Left ventricle myocardium inferior (tissue), 1 donor: Measurements from ENCODE around the gene RPL27A. TPM values are rescaled to one million over a fixed set of nuclear protein-coding genes. Genes with fewer than 3 reads are reported as not detected.

ENCODE experiments used
- DNase-seq: peaks from one replicate; pipeline ENCODE4 v3.0.0-alpha.2; 2020
- H3K27ac ChIP-seq: fragments of 200-600 bp; replicated peaks from 2 replicates; pipeline ENCODE4 v1.8.0; 2021
- H3K27me3 ChIP-seq: fragments of 200-600 bp; 2 replicates; pipeline ENCODE4 v1.8.0; 2021; ENCODE audit warnings: low read depth
- H3K36me3 ChIP-seq: fragments of 200-600 bp; 2 replicates; pipeline ENCODE4 v1.8.0; 2021
- H3K4me1 ChIP-seq: fragments of 200-600 bp; 2 replicates; pipeline ENCODE4 v1.8.0; 2021
- H3K4me3 ChIP-seq: fragments of 200-600 bp; 2 replicates; pipeline ENCODE4 v1.8.0; 2021; ENCODE audit warnings: mild to moderate bottlenecking, moderate library complexity
- H3K9me3 ChIP-seq: fragments of 200-600 bp; replicated peaks from 2 replicates; pipeline ENCODE4 v1.8.0; 2021
- intact Hi-C: fragments of 100-400 bp; cut with micrococcal nuclease; formaldehyde crosslinking; loops from one replicate; pipeline ENCODE4 v1.11.0; 2022
- total RNA-seq: library from RNA; stranded (reverse); fragmentation: NEBNext Ultra II Directional; extraction: Animal tissue kit (Norgen Biotek cat#: 25700); gene quantifications from one replicate; pipeline ENCODE4 v1.2.1, GENCODE V29; 2021
- TF ChIP-seq, protein P1 (sequence below): fragments of 200-600 bp; IDR thresholded peaks from 2 replicates; pipeline ENCODE4 v1.8.0; 2021; ENCODE audit warnings: antibody characterized with exemption, mild to moderate bottlenecking, borderline replicate concordance
- donor health status: DM: no; HTN: yes; CAD: no; lungs with severe emphysema.

RPL27A gene
- total RNA-seq, 1 donor from 2014 or later, result 597 TPM

DNA sequence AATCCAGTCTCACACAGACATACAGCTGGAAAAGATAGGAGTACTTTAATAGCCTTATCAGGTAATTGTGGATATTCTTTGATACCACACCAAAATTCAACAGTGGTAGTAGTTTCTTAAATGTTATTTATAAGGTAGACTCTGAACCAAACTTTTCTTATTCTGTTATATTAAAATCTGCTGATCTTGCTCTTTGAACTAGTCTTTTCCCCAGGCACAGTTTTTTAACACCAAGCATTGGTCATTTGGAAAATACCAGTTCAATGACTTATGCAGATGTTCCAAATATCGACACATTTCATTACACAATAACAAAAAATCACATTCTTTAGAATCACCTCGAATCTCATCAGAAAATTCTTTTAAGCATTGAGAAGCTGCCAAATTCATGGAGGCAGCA lies 7.7 kb upstream of the RPL27A start:
- Histone ChIP-seq H3K36me3 (no peaks in the 10 kb centered on the region), H3K4me3 (no peak overlapping the region), H3K27me3 (no peaks in the 10 kb centered on the region), H3K9me3 (no peaks in the 10 kb centered on the region), H3K27ac (no peak overlapping the region), H3K4me1 (peaks cover 21% of the 10 kb centered on the region)
- DNase-seq, result no peak
- TF ChIP-seq, protein P1, sequence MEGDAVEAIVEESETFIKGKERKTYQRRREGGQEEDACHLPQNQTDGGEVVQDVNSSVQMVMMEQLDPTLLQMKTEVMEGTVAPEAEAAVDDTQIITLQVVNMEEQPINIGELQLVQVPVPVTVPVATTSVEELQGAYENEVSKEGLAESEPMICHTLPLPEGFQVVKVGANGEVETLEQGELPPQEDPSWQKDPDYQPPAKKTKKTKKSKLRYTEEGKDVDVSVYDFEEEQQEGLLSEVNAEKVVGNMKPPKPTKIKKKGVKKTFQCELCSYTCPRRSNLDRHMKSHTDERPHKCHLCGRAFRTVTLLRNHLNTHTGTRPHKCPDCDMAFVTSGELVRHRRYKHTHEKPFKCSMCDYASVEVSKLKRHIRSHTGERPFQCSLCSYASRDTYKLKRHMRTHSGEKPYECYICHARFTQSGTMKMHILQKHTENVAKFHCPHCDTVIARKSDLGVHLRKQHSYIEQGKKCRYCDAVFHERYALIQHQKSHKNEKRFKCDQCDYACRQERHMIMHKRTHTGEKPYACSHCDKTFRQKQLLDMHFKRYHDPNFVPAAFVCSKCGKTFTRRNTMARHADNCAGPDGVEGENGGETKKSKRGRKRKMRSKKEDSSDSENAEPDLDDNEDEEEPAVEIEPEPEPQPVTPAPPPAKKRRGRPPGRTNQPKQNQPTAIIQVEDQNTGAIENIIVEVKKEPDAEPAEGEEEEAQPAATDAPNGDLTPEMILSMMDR, result no peak
- intact Hi-C loops, result no loop called here

- H3K4me3 ChIP-seq, result no peak overlapping the region
- TF ChIP-seq, protein P1, result no peak
Measured at GRCh38 chr11:8676458-8676857, 6.1 kb upstream of the RPL27A start.

DNA sequence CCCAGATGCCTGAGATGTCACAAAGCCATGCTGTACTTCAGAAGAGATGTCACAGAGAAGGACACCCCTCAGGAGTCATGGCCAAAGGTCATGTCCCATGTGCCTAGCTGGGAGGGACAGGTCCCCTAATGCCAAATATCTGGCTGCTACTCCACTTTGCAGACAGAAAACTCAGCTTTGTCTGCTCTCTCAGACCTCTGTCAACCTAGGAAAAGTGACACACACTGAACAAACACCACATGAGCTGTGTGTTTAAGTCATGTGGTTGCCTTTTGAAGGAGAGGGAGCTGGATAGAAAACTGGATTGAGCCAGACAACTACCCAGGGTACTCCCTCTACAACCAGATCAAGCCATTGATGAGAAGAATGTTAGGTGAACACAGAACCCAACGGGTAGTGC lies 3.6 kb upstream of the RPL27A start:
- TF ChIP-seq, protein P1, result no peak
- DNase-seq, result no peak

More at GRCh38 chr11:8676458-8676857, 6.1 kb upstream of the RPL27A start:
- no peak for DNase-seq
- Histone ChIP-seq H3K9me3 (no peaks in the 10 kb centered on the region), H3K27me3 (no peaks in the 10 kb centered on the region), H3K36me3 (no peaks in the 10 kb centered on the region), H3K27ac (no peak overlapping the region), H3K4me1 (peaks cover 15% of the 10 kb centered on the region)
- intact Hi-C loops, result no loop called here

GRCh38 chr11:8681837-8682302 lies 722 bp upstream of the RPL27A start:
- H3K4me1 ChIP-seq, result peaks cover 40% of the 10 kb centered on the region
- TF ChIP-seq, protein P1, result no peak
- peak overlapping the region; percentile 98 for H3K27ac ChIP-seq
- intact Hi-C loops, result no loop called here
- no peaks in the 10 kb centered on the region for H3K27me3 ChIP-seq
- DNase-seq, result no peak
- no peaks in the 10 kb centered on the region for H3K9me3 ChIP-seq
- peak overlapping the region; percentile 95 for H3K4me3 ChIP-seq
- H3K36me3 ChIP-seq, result peaks cover 31% of the 10 kb centered on the region

More for the DNA sequence above, 3.6 kb upstream of the RPL27A start:
- peaks cover 26% of the 10 kb centered on the region for H3K4me1 ChIP-seq
- H3K27me3 ChIP-seq, result no peaks in the 10 kb centered on the region
- intact Hi-C loops, result no loop called here
- no peak overlapping the region for H3K4me3 ChIP-seq
- H3K27ac ChIP-seq, result no peak overlapping the region
- H3K9me3 ChIP-seq, result no peaks in the 10 kb centered on the region
- H3K36me3 ChIP-seq, result peaks cover 2% of the 10 kb centered on the region

- H3K36me3 ChIP-seq, result peaks cover 38% of the 10 kb centered on the region
- intact Hi-C loops, result no loop called here
- no peak for DNase-seq
Measured at GRCh38 chr11:8683115-8683807, 669 bp downstream of the RPL27A start.

More at GRCh38 chr11:8683115-8683807, 669 bp downstream of the RPL27A start:
- TF ChIP-seq, protein P1, result no peak
- Histone ChIP-seq H3K27ac (peak overlapping the region; percentile 98), H3K4me3 (peak overlapping the region; percentile 95), H3K4me1 (peaks cover 50% of the 10 kb centered on the region), H3K27me3 (no peaks in the 10 kb centered on the region), H3K9me3 (no peaks in the 10 kb centered on the region)
